ENCODE data around the gene CES4A. TPM values are rescaled to one million over a fixed set of nuclear protein-coding genes. Genes with fewer than 3 reads are reported as not detected.
A peak's percentile ranks its signal among the peaks of the same experiment; 100 is the strongest.

Gene CES4A
- total and polyA plus RNA-seq, 2 donors (not counting 1 experiment from before 2014, with no cell fraction given) = 1.3 to 2.1 TPM

GRCh38 chr16:66947302-66948065 lies 40.9 kb upstream of the CES4A start:
- no peaks in the 10 kb centered on the region for H4K20me1 ChIP-seq (ENCODE audit: control insufficient read depth, extremely low read depth, insufficient read depth, low read length)
- no peak overlapping the region for H3K9ac ChIP-seq (ENCODE audit: insufficient read depth, low read length)
- no peaks in the 10 kb centered on the region for H3K9me3 ChIP-seq (ENCODE audit: control insufficient read depth, insufficient read depth, low read depth, low read length)
- no peaks in the 10 kb centered on the region for H3K79me2 ChIP-seq (ENCODE audit: control insufficient read depth, insufficient read depth, low read length)
- H2AFZ ChIP-seq (ENCODE audit: low read length) = peak overlapping the region; percentile 78
- peaks cover 9% of the 10 kb centered on the region for H3K36me3 ChIP-seq (ENCODE audit: control insufficient read depth, insufficient read depth, low read length)
- no peak overlapping the region for H3K27ac ChIP-seq (ENCODE audit: insufficient read depth, low read length)
- peaks cover 10% of the 10 kb centered on the region for H3K27me3 ChIP-seq (ENCODE audit: control insufficient read depth, insufficient read depth, low read length)
- peak; percentile 73 to 85 for DNase-seq (ENCODE audit: low read depth in 2 of 2)
- TF ChIP-seq EZH2 (IDR thresholded peaks at IDR 0.05; ENCODE audit: low read length, missing control alignments) = no peak
- TF ChIP-seq, protein P1, sequence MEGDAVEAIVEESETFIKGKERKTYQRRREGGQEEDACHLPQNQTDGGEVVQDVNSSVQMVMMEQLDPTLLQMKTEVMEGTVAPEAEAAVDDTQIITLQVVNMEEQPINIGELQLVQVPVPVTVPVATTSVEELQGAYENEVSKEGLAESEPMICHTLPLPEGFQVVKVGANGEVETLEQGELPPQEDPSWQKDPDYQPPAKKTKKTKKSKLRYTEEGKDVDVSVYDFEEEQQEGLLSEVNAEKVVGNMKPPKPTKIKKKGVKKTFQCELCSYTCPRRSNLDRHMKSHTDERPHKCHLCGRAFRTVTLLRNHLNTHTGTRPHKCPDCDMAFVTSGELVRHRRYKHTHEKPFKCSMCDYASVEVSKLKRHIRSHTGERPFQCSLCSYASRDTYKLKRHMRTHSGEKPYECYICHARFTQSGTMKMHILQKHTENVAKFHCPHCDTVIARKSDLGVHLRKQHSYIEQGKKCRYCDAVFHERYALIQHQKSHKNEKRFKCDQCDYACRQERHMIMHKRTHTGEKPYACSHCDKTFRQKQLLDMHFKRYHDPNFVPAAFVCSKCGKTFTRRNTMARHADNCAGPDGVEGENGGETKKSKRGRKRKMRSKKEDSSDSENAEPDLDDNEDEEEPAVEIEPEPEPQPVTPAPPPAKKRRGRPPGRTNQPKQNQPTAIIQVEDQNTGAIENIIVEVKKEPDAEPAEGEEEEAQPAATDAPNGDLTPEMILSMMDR (conservative IDR thresholded peaks at IDR 0.05 in 1 of 2, IDR thresholded peaks at IDR 0.05 in 1 of 2; ENCODE audit: low read depth in 1 of 2, low read length in 2 of 2) = peak; percentile 87 to 94
- peak overlapping the region; percentile 93 for H3K4me2 ChIP-seq (ENCODE audit: extremely low read depth, insufficient read depth, low read length)
- H3K4me1 ChIP-seq (ENCODE audit: control insufficient read depth, extremely low read depth, insufficient read depth, low read length) = no peaks in the 10 kb centered on the region
- peak overlapping the region; percentile 32 to 71 (median 52) for H3K4me3 ChIP-seq (replicated peaks in 1 of 4; ENCODE audit: control extremely low read depth in 1 of 4, insufficient read depth in 1 of 4, low read depth in 3 of 4, low read length in 4 of 4)

GRCh38 chr16:66948134-66948836 lies 40.1 kb upstream of the CES4A start:
- Histone ChIP-seq H2AFZ (ENCODE audit: low read length) (peak overlapping the region; percentile 78), H3K9me3 (ENCODE audit: control insufficient read depth, insufficient read depth, low read depth, low read length) (no peaks in the 10 kb centered on the region), H3K27ac (ENCODE audit: insufficient read depth, low read length) (no peak overlapping the region), H3K79me2 (ENCODE audit: control insufficient read depth, insufficient read depth, low read length) (no peaks in the 10 kb centered on the region), H3K9ac (ENCODE audit: insufficient read depth, low read length) (no peak overlapping the region), H3K4me1 (ENCODE audit: control insufficient read depth, extremely low read depth, insufficient read depth, low read length) (no peaks in the 10 kb centered on the region), H3K4me3 (replicated peaks in 1 of 4; ENCODE audit: control extremely low read depth in 1 of 4, insufficient read depth in 1 of 4, low read depth in 3 of 4, low read length in 4 of 4) (peak overlapping the region; percentile 32 to 71 (median 52)), H3K36me3 (ENCODE audit: control insufficient read depth, insufficient read depth, low read length) (peaks cover 4% of the 10 kb centered on the region), H4K20me1 (ENCODE audit: control insufficient read depth, extremely low read depth, insufficient read depth, low read length) (no peaks in the 10 kb centered on the region), H3K27me3 (ENCODE audit: control insufficient read depth, insufficient read depth, low read length) (peaks cover 10% of the 10 kb centered on the region), H3K4me2 (ENCODE audit: extremely low read depth, insufficient read depth, low read length) (peak overlapping the region; percentile 93)
- no peak for TF ChIP-seq EZH2 (IDR thresholded peaks at IDR 0.05; ENCODE audit: low read length, missing control alignments)
- TF ChIP-seq, protein P1 (conservative IDR thresholded peaks at IDR 0.05 in 1 of 2, IDR thresholded peaks at IDR 0.05 in 1 of 2; ENCODE audit: low read depth in 1 of 2, low read length in 2 of 2) = no peak
- DNase-seq (ENCODE audit: low read depth in 2 of 2) = no peak

GRCh38 chr16:66948837-66949225 lies 39.6 kb upstream of the CES4A start:
- H3K4me3 ChIP-seq (replicated peaks in 1 of 4; ENCODE audit: control extremely low read depth in 1 of 4, insufficient read depth in 1 of 4, low read depth in 3 of 4, low read length in 4 of 4) = peak overlapping the region in 2 of 4 experiments; percentile 32 to 61
- no peaks in the 10 kb centered on the region for H4K20me1 ChIP-seq (ENCODE audit: control insufficient read depth, extremely low read depth, insufficient read depth, low read length)
- TF ChIP-seq, protein P1 (conservative IDR thresholded peaks at IDR 0.05 in 1 of 2, IDR thresholded peaks at IDR 0.05 in 1 of 2; ENCODE audit: low read depth in 1 of 2, low read length in 2 of 2) = no peak
- H3K79me2 ChIP-seq (ENCODE audit: control insufficient read depth, insufficient read depth, low read length) = no peaks in the 10 kb centered on the region
- peaks cover 10% of the 10 kb centered on the region for H3K27me3 ChIP-seq (ENCODE audit: control insufficient read depth, insufficient read depth, low read length)
- DNase-seq (ENCODE audit: low read depth in 2 of 2) = no peak
- H3K36me3 ChIP-seq (ENCODE audit: control insufficient read depth, insufficient read depth, low read length) = no peaks in the 10 kb centered on the region
- H3K9me3 ChIP-seq (ENCODE audit: control insufficient read depth, insufficient read depth, low read depth, low read length) = no peaks in the 10 kb centered on the region
- H3K4me1 ChIP-seq (ENCODE audit: control insufficient read depth, extremely low read depth, insufficient read depth, low read length) = no peaks in the 10 kb centered on the region
- no peak overlapping the region for H3K27ac ChIP-seq (ENCODE audit: insufficient read depth, low read length)
- no peak overlapping the region for H3K9ac ChIP-seq (ENCODE audit: insufficient read depth, low read length)
- H3K4me2 ChIP-seq (ENCODE audit: extremely low read depth, insufficient read depth, low read length) = peak overlapping the region; percentile 93
- H2AFZ ChIP-seq (ENCODE audit: low read length) = no peak overlapping the region

Measured in fibroblast of lung (primary cell).